ENCODE results near the gene KHDRBS1.
"Not testable (repeated sequence)": the region's sequence is repeated elsewhere in the genome, so short reads cannot be mapped to it uniquely, and the experiment has no call there.

KHDRBS1 gene

DNA sequence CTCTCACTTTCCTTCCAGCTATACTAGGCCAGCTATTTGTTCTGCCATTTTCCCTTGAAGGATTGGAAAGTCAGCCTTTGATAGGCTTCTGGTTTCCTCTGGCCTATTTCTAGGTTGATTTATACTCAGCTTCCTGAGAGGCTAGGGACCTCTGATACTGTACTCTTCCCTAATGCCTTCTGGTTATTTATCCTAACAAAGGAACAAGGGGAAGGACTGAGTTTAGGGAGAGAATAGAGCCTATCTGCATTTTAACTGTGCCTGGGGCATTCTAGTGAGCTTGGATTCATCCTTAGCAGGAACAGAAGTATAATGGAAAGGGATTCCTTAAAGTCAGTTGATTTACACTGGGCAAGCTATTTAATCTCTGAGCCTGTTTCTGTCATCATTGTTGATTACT lies 47.2 kb downstream of the KHDRBS1 start:
- no peak overlapping the region for H3K4me3 ChIP-seq (ENCODE audit: low read length)
- DNase-seq (ENCODE audit: low read depth), result no peak
- no peak for TF ChIP-seq CTCF (IDR thresholded peaks at IDR 0.05; ENCODE audit: insufficient read depth, low read depth, low read length, missing control alignments)

- DNase-seq (ENCODE audit: low read depth), result no peak
- H3K4me3 ChIP-seq (ENCODE audit: low read length), result no peak overlapping the region
- TF ChIP-seq CTCF (IDR thresholded peaks at IDR 0.05; ENCODE audit: insufficient read depth, low read depth, low read length, missing control alignments), result no peak
These were observed 49.2 kb downstream of the KHDRBS1 start for GRCh38 chr1:32062867-32063230.

- H3K4me3 ChIP-seq (ENCODE audit: low read length), result no peak overlapping the region
- DNase-seq (ENCODE audit: low read depth), result peak; percentile 52
- TF ChIP-seq CTCF (IDR thresholded peaks at IDR 0.05; ENCODE audit: insufficient read depth, low read depth, low read length, missing control alignments), result peak; percentile 48
These were observed 49.6 kb downstream of the KHDRBS1 start for GRCh38 chr1:32063261-32063681.

DNA sequence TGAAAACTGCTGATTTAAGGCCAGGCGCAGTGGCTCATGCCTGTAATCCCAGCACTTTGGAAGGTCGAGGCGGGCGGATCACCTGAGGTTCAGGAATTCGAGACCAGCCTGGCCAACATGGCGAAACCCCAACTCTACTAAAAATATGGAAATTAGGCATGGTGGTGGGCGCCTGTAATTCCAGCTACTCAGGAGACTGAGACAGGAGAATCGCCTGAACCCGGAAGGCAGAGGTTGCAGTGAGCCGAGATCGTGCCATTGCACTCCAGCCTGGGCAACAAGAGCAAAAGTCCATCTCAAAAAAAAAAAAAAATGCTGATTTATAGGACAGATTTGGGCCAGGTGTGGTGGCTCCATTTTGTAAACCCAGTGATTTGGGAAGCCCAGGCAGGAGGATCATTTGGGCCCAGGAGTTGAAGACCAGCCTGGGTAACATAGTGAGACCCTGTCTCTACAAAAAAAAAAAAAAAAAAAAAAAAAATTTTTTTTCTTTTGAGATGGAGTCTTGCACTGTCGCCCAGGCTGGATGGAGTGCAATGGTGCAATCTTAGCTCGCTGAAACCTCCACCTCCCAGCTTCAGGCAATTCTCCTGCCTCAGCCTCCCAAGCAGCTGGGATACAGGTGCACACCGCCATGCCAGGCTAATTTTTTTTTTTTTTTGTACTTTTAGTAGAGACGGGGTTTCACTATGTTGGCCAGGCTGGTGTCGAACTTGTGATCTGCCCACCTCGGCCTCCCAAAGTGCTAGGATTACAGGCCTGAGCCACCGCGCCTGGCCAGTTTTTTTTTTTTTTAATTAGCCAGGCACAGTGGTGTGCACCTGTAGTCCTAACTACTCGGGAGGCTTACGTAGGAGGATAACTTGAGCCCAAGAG lies 52.2 kb downstream of the KHDRBS1 start:
- not testable (repeated sequence) for H3K4me3 ChIP-seq (ENCODE audit: low read length)
- DNase-seq (ENCODE audit: low read depth), result peak; percentile 36

DNA sequence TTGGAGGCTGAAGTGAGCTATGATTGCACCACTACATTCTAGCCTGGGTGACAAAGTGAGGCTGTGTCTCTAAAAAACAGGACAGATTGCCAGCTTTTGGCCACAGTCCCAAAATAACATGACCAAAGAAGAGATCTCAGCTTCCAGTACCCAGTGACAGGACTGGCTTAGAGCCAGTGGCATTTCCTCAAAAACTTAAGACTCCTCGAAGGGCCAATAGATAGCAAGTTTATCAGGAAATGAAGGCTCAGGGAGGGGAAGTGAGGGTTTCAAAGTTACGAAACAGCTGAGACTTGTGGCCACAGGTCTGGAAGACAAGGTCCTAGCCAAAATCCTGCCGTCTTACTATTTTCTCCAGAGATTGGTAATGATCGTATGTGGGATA lies 52.8 kb downstream of the KHDRBS1 start:
- TF ChIP-seq CTCF (IDR thresholded peaks at IDR 0.05; ENCODE audit: insufficient read depth, low read depth, low read length, missing control alignments), result no peak
- peak; percentile 96 for DNase-seq (ENCODE audit: low read depth)
- H3K4me3 ChIP-seq (ENCODE audit: low read length), result no peak overlapping the region

GRCh38 chr1:32068957-32069588 lies 55.4 kb downstream of the KHDRBS1 start:
- DNase-seq (ENCODE audit: low read depth), result peak; percentile 40
- TF ChIP-seq CTCF (IDR thresholded peaks at IDR 0.05; ENCODE audit: insufficient read depth, low read depth, low read length, missing control alignments), result no peak
- H3K4me3 ChIP-seq (ENCODE audit: low read length), result no peak overlapping the region

- H3K4me3 ChIP-seq (ENCODE audit: low read length), result peak overlapping the region; percentile 75
- no peak for TF ChIP-seq CTCF (IDR thresholded peaks at IDR 0.05; ENCODE audit: insufficient read depth, low read depth, low read length, missing control alignments)
- DNase-seq (ENCODE audit: low read depth), result peak; percentile 57
These were observed 58.3 kb downstream of the KHDRBS1 start for GRCh38 chr1:32071758-32072621.
